ENCODE data around the gene RALGDS.

The RALGDS gene

DNA sequence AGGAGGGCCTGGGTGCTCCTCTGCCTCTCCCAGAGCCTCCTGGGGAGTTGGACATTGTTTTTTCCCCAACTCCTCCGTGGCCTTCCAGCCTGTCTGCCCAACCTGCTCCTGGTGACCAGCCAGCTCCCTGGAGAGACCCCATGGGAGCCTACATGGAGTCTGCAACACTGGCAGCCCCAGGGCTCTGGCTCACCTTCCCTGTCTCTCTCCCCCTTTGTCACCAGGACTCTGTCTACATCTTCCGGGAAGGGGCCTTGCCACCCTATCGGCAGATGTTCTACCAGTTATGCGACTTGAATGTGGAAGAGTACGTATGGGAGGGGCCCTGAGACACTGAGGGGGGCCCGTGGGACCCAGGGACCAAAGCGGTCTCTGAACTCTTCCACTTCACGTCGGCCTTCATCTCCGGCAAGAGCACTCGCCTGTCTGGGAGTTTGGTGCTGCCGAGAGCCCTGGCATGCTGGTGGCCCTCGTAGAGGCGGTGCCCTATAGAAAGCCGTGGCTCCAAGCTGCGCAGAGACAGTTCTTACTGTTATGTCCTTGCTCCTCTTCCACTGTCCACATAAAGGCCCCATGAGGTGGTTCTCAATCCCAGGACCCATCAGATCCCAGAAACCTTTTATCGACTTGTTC is 65.1 kb downstream of the RALGDS start:
- no peak for DNase-seq (ENCODE audit: low read depth in 1 of 2, low spot score in 1 of 2)
- H3K4me3 ChIP-seq (replicated peaks; ENCODE audit: insufficient read depth, low read length), result no peak overlapping the region
- peak overlapping the region; percentile 17 for H3K27ac ChIP-seq (replicated peaks)
- TF ChIP-seq, protein P1, sequence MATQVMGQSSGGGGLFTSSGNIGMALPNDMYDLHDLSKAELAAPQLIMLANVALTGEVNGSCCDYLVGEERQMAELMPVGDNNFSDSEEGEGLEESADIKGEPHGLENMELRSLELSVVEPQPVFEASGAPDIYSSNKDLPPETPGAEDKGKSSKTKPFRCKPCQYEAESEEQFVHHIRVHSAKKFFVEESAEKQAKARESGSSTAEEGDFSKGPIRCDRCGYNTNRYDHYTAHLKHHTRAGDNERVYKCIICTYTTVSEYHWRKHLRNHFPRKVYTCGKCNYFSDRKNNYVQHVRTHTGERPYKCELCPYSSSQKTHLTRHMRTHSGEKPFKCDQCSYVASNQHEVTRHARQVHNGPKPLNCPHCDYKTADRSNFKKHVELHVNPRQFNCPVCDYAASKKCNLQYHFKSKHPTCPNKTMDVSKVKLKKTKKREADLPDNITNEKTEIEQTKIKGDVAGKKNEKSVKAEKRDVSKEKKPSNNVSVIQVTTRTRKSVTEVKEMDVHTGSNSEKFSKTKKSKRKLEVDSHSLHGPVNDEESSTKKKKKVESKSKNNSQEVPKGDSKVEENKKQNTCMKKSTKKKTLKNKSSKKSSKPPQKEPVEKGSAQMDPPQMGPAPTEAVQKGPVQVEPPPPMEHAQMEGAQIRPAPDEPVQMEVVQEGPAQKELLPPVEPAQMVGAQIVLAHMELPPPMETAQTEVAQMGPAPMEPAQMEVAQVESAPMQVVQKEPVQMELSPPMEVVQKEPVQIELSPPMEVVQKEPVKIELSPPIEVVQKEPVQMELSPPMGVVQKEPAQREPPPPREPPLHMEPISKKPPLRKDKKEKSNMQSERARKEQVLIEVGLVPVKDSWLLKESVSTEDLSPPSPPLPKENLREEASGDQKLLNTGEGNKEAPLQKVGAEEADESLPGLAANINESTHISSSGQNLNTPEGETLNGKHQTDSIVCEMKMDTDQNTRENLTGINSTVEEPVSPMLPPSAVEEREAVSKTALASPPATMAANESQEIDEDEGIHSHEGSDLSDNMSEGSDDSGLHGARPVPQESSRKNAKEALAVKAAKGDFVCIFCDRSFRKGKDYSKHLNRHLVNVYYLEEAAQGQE (IDR thresholded peaks at IDR 0.05; ENCODE audit: insufficient replicate concordance, low read depth), result no peak
- TF ChIP-seq SPI1 (IDR thresholded peaks at IDR 0.05; ENCODE audit: borderline replicate concordance, low read depth) (no peak), POLR2AphosphoS5 (IDR thresholded peaks at IDR 0.05; ENCODE audit: low read depth) (no peak; the same call in 1 of the 2 replicates), GABPA (IDR thresholded peaks at IDR 0.05; ENCODE audit: low read depth) (no peak)
- TF ChIP-seq, protein P2, sequence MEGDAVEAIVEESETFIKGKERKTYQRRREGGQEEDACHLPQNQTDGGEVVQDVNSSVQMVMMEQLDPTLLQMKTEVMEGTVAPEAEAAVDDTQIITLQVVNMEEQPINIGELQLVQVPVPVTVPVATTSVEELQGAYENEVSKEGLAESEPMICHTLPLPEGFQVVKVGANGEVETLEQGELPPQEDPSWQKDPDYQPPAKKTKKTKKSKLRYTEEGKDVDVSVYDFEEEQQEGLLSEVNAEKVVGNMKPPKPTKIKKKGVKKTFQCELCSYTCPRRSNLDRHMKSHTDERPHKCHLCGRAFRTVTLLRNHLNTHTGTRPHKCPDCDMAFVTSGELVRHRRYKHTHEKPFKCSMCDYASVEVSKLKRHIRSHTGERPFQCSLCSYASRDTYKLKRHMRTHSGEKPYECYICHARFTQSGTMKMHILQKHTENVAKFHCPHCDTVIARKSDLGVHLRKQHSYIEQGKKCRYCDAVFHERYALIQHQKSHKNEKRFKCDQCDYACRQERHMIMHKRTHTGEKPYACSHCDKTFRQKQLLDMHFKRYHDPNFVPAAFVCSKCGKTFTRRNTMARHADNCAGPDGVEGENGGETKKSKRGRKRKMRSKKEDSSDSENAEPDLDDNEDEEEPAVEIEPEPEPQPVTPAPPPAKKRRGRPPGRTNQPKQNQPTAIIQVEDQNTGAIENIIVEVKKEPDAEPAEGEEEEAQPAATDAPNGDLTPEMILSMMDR (IDR thresholded peaks at IDR 0.05; ENCODE audit: insufficient read depth, low read length), result no peak
- no peaks in the 10 kb centered on the region for H3K27me3 ChIP-seq (ENCODE audit: insufficient read depth, poor library complexity, severe bottlenecking)

DNA sequence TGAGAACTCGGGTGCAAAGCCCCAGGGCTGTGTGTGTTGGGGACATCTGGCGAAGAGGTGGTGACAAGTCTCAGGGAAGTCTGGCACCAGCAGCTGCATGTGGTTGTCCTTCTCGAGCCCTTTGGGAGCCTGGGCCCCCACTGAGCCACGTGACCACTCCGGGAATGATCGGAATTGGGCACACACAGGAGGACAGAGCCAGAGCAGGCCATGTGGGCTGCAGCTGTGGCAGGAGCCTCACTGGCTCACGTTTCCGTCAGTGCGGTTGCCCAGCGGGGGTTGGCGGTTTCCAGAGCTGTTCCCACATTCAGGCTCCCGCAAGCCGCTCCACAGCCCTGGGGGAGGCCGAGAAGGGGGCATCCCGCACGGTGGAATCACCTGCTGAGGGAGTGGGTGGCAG is 66.1 kb downstream of the RALGDS start:
- no peak overlapping the region for H3K4me3 ChIP-seq (replicated peaks; ENCODE audit: insufficient read depth, low read length)
- TF ChIP-seq POLR2AphosphoS5 (IDR thresholded peaks at IDR 0.05; ENCODE audit: low read depth), result no peak
- TF ChIP-seq, protein P2 (IDR thresholded peaks at IDR 0.05; ENCODE audit: insufficient read depth, low read length), result no peak
- no peak for TF ChIP-seq GABPA (IDR thresholded peaks at IDR 0.05; ENCODE audit: low read depth)
- TF ChIP-seq, protein P1 (IDR thresholded peaks at IDR 0.05; ENCODE audit: insufficient replicate concordance, low read depth), result no peak
- no peak for TF ChIP-seq SPI1 (IDR thresholded peaks at IDR 0.05; ENCODE audit: borderline replicate concordance, low read depth)
- peak overlapping the region; percentile 17 for H3K27ac ChIP-seq (replicated peaks)
- no peaks in the 10 kb centered on the region for H3K27me3 ChIP-seq (ENCODE audit: insufficient read depth, poor library complexity, severe bottlenecking)
- no peak for DNase-seq (ENCODE audit: low read depth in 1 of 2, low spot score in 1 of 2)

DNA sequence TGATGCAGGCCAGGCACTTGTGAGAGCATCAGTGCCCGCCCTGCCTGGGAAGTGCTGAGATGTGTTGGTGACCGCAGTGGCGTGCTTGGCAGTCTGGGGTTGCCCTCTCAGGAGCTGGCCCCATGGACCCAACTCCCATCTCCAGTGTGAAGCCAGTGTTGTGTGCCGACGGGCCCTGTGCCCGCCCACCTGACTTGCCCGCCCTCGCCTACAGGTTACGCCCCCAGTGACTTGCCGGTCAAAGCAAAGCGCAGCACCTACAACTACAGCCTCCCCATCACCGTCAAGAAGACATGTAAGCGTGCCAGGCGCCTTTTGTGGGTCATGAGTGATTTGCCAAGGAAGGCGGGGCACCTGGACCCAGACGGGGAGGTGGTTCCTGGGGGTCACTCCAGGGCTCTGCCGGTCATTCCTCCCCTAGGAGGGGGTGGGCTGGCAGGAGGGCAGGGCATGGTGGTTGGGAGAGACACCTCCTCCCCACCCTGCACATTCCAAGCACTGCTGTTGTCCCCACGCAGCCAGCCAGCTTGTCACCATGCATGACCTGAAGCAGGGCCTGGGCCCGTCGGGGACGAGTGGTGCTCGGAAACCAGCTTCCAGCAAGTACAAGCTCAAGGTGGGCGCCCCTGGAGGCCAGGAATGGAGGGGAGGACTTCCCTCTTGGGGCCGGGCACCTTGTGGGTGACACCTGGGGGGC is 66.7 kb downstream of the RALGDS start:
- Histone ChIP-seq H3K27me3 (ENCODE audit: insufficient read depth, poor library complexity, severe bottlenecking) (no peaks in the 10 kb centered on the region), H3K27ac (replicated peaks) (peak overlapping the region; percentile 17), H3K4me3 (replicated peaks; ENCODE audit: insufficient read depth, low read length) (no peak overlapping the region)
- no peak for DNase-seq (ENCODE audit: low read depth in 1 of 2, low spot score in 1 of 2)
- TF ChIP-seq, protein P2 (IDR thresholded peaks at IDR 0.05; ENCODE audit: insufficient read depth, low read length), result no peak
- TF ChIP-seq SPI1 (IDR thresholded peaks at IDR 0.05; ENCODE audit: borderline replicate concordance, low read depth), result no peak
- TF ChIP-seq, protein P1 (IDR thresholded peaks at IDR 0.05; ENCODE audit: insufficient replicate concordance, low read depth), result no peak
- TF ChIP-seq GABPA (IDR thresholded peaks at IDR 0.05; ENCODE audit: low read depth), result no peak
- peak; percentile 12; the same call in 1 of the 2 replicates for TF ChIP-seq POLR2AphosphoS5 (IDR thresholded peaks at IDR 0.05; ENCODE audit: low read depth)
